ENCODE measurements around the gene ASXL1.

DNA sequence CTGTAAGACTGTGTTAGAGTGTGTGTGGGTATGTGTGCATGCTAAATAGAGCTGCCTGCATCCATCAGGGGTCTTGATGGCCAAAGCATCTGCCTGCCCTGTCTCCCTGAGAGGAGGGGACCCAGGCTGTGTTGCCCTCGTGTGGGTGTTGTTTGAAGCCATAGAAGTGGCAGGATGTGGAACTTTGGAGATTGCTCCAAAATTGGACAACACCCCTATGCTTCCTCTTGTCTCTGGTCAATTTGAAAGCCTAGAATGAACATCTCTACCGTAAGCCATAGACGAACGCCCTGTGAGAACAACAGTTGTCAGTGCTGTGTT is 82.6 kb downstream of the ASXL1 start:
- TF ChIP-seq GATA3 (IDR thresholded peaks at IDR 0.05; ENCODE audit: low read depth, low read length): no peak
- no peak for TF ChIP-seq GATA2 (IDR thresholded peaks at IDR 0.05; ENCODE audit: low read depth, low read length)

Measured in SH-SY5Y (cell line).